CD4-positive, alpha-beta T cell treated with Interleukin-21 for 1 hour (primary cell): Measurements from ENCODE around the gene SPTB.

Experiments used
- DNase-seq: peaks from one replicate; pipeline ENCODE4 v3.0.0-alpha.2; 2020

Gene SPTB

DNA sequence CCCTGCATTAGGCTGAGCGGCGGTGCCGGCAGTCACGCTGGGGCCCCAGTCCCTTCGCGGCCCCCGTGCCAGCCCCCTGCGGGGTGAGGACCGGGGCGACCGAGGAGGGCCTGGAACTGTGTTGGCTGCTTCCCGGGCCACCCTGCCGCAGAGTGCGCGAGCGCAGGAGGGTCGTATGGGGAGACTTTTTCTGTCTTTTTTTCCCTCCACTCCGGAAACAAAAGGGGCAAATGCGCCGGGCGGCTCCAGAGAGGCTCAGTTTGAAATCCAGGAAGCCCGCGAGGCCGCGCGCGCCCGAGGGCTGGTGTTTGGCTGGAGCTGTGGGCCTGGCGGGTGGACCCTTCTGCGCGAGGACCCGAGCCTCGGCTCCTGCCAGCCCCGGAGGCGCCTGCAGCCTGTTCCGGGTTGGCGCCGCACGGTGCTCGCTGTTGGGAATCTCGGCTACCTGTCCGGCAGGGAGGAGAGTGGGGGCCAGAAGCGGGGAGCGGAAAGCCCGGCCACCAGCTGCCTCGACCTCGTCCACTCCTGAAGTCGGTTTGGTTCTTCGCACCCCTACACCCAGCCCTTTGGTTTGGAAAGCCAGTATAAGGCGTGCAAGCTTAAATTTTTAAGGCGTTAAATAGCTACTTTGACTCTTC lies 174.8 kb downstream of the SPTB start:
- no peak for DNase-seq

DNA sequence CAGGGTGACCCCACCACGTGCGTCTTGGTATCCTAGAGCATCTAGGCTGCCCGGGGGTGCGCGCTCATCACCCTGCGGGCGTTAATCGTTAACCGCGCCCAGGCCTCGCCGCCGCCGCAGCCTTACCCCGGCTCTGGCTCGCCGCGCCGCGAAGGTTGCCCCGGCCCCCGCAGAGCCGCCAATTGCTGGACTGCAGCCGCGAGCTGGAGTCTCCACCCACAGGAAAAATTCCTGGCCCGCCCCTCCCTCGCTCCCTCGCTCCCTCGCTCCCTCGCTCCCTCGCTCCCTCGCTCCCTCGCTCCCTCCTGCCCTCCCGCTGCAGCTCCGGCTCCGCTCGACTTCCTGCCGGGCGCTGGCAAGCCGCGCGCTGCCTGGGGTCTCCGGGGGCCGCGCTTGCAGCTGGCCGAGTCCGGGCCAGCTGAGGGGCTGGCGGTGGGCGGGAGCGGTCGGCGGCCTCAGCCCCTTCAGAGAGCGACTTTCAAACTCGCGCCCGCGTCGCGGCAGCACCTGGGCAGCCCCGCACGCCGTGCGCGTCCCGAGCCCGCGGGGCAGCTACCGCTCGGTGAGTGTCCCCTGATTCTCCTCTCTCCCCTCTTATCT lies 175.5 kb downstream of the SPTB start, which contains the start of gene PLEKHG3:
PLEKHG3 (plus strand) TSS at position 282 of the 600 bp plus-strand sequence. CDS start 23,208 bp downstream, outside the sequence.
- DNase-seq: peak; percentile 44

DNA sequence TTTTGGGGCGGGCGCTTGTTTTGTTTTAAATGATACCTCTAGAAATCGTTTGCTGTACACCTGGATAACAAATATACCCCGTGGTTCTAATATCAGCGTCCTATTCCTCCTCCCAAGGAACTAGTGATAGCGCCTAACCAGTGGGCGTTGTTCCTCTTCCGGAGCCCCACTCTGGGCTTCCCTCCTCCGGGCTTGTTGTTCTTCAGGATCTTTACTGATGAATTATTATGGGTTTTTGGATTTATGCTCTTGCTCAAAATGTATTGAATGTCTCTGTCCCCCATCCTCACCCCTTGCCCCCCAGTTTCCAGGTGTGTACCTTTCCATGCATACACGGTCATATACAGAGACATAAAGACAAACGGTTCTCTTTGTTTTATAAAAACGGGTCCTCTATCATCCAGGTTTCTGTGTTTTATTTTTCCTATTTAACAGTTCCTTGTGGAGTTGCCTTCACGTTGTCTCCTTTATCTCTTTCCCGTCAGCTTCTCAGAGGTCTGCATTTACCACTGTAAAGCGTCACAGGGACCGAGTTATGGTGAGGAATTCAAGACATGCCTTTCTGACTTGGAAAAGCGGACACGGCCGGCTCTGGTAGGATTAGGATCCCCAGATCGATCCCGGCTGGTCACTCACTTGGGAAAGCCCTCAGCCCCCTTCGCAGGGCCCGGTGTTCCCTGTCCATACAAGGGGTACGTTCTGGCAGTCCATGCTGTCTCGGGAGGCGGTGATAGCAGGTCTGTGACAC lies 176.1 kb downstream of the SPTB start:
- DNase-seq: no peak

DNA sequence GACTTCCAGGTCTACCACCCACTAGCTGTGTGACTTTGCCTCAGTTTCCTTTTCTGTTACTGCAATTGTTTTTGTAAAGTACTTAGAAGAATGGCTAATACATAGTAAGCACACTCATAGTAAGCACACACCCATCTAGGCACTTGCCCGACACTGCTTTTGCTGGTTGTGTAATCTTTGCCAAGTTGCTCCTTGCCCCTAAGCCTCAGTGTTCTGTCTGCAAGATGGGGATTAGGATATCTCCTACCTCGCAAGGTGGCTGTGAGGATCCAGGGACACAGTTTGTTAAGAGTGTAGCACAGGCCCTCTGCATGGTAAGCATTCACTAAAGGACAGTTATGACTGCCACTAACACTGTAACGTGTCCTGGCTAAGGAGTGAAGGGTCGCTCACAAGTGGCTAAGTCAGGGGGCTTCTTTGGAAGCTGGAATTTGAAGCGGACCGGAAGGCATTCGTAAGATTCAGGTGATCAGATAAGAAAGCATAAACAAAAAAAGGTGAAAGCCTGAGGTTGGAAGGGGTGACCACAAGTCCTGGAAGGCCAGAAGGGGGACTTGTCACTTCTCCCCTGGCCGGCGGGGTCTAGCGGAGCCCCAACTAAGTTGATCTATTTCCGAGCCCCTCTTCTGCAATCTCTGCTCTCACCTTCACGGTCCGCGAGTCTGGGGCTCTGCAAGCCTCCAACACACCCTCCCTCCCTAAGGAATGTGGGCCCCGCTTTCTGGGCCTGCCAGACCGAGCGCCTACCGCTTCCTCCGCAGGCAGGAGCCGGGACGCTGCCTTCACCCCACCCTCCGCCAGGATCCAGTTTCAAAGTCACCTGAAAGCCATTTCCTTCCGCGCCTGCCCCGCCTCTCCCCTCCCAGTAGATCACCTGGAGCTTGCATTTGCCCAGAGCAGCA lies 177.0 kb downstream of the SPTB start:
- DNase-seq: peak; percentile 46

DNA sequence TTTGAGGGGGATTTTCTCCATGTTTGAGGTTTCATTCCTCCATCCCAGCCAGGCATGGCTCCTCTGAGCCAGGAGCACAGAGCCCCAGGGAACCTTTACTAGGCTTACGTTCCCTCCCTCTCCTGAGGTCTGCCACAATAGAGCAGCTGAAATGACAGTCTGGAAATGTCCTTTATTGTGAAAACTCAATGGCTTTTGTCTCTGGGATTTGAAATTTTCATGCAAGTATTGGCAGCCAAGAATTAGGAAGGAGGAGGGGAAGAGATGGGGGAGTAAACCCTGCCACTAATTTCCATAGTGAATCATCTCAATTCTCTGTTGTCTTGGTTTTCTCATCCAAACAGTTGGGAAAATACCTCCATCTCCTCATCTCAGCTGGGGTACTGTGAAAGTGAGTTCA lies 178.0 kb downstream of the SPTB start:
- no peak for DNase-seq

DNA sequence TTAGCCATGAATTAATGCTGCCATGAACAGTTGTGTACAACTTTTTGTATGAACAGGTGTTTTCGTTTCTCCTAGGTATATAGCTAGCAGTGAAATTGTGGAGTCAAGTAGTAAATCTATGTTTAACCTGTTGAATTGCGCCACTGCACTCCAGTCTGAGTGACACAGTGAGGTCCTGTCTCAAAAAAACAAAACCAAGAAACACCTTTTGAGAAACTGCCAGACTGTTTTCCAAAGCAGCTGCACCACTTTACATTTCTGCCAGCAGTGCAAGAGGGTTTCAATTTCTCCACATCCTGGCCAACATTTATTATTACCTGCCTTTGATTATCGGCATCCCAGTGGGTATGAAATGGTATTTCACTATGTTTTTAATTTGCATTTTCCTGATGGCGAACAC lies 178.8 kb downstream of the SPTB start:
- DNase-seq: no peak

DNA sequence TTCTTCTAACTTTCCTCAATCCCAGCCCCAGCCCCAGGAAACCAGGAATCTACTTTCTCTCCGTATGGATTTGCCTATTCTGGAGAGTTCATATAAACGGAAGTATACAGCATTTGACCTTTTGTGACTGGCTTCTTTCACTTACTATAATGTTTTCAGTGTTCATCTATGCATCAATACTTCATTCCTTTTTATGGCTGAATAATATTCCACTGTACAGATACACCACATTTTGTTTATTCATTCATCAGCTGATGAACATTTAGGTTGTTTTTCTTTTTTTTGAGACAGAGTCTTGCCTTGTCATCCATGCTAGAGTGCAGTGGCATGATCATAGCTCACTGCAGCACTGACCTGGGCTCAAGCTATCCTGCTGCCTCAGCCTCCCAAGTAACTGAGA lies 179.4 kb downstream of the SPTB start:
- no peak for DNase-seq

DNA sequence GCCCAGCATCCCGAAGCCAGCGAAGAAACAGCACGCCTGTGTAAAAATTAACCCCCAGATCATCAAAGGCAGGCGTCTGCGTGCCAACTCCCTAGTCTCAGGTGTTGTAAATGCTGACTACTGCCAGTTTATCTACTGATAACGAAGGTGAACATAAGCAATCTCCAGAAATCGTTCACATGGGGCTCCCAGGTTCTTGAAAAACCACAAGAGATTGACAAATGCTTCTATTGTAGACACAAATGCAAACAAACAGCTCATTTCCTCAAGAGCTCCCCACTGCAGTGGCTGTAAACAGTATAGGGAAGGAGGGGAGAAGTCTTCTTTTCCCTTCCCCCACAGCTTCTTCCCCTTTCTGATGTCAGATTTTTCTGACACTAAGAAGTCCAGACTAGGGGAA lies 180.8 kb downstream of the SPTB start:
- no peak for DNase-seq

DNA sequence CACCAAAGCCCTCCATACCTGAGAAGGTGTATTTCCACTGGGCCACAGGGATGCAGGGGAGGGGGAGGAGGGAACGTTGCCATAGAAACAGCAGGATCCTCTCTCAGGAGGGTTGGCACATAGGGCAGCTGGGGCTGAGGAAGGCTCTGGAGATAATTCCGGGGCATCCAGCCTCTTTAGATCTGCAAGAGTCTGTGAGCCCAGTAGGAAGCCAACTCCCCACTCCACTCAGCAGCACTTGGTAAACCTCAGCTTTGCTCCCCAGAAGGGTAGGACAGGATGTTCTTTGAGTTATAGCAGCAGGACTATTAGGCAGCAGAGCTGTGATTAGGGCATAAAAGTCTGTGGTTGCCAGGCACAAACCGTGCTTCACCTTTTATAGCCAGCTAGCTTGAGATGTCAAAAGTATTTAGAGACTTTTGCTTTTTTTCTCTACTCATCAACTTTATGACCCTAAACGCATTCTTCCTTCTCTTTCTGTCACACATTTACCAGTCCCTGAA lies 183.3 kb downstream of the SPTB start:
- DNase-seq: peak; percentile 49
